Subcutaneous abdominal adipose tissue (tissue), 5 donors: ENCODE results near the gene NDUFB6.
A peak's percentile ranks its signal among the peaks of the same experiment; 100 is the strongest.
"Not testable (repeated sequence)": the region's sequence is repeated elsewhere in the genome, so short reads cannot be mapped to it uniquely, and the experiment has no call there.

ENCODE experiments used
- H3K27ac ChIP-seq: one replicate; pipeline ENCODE4 v1.7.0; 2013; ENCODE audit warnings: low read depth, mild to moderate bottlenecking, inconsistent platforms, low read length, moderate library complexity
- H3K27me3 ChIP-seq, 5 donors: one replicate each; pipeline ENCODE4 v1.7.0; 2013; ENCODE audit warnings: low read length in 5 of 5, inconsistent platforms in 1 of 5; ENCODE audit not compliant: control insufficient read depth in 5 of 5, insufficient read depth in 4 of 5
- H3K36me3 ChIP-seq, 5 donors: one replicate each; pipeline ENCODE4 v1.7.0; 2013; ENCODE audit warnings: low read length in 5 of 5; ENCODE audit not compliant: control insufficient read depth in 5 of 5, insufficient read depth in 5 of 5
- H3K4me1 ChIP-seq, 5 donors: one replicate each; pipeline ENCODE4 v1.7.0; 2013; ENCODE audit warnings: low read length in 5 of 5, mild to moderate bottlenecking in 3 of 5, moderate library complexity in 1 of 5; ENCODE audit not compliant: control insufficient read depth in 5 of 5, insufficient read depth in 5 of 5
- H3K4me3 ChIP-seq, 5 donors: one replicate each; pipeline ENCODE4 v1.7.0; 2013; ENCODE audit warnings: low read length in 5 of 5, low read depth in 1 of 5
- H3K9ac ChIP-seq, 5 donors: one replicate each; pipeline ENCODE4 v1.7.0; 2013; ENCODE audit warnings: low read length in 5 of 5, mild to moderate bottlenecking in 4 of 5, moderate library complexity in 3 of 5
- H3K9me3 ChIP-seq, 5 donors: one replicate each; pipeline ENCODE4 v1.7.0; 2013; ENCODE audit warnings: low read length in 5 of 5; ENCODE audit not compliant: control insufficient read depth in 5 of 5
- donor health status: healthy.
- donor health status: healthy.
- donor health status: healthy.
- donor health status: healthy.
- donor health status: healthy.

The NDUFB6 gene

DNA sequence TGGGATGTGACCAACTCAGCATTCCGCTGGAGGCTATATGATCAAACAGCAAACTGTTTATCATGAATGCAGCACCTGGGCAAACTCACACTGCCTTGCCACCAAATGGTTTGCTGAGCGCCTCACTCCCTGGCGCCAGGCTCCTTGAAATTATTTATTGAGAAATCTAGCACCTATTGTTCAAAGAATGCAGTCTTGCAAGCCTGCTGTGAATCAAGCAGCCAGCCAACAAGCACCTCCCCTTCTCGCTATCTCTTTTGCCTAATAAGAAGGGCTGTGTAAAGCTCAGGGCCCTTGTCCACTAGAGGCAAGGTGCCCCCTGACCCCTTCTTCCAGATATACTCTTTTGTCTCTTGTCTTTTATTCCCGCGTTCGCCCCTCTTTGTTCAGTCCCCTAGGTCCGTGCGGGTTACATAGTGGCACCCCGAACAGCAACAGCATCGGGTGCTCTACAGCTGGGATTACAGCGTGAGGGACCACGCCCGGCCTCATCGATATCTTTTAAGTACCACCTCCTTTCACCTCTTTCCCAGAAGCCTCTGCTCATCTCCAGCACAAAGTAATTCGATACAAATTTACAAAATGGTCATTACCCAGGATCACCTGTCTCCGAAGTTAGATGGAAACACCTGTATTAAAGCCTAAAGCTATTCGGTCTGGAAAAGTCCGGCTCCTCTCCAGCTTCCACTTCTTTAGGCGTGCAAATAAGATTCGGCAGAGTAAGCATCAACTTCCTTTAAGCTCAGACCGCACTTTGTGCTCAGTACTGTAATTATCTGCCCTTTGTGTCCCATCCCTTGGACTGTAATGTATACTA lies 47.9 kb downstream of the NDUFB6 start:
- Histone ChIP-seq H3K4me3 (peak overlapping the region; percentile 84 to 97 (median 92)), H3K9me3 (no peaks in the 10 kb centered on the region), H3K27me3 (no peaks in the 10 kb centered on the region), H3K9ac (peak overlapping the region; percentile 38 to 90 (median 88)), H3K27ac (peak overlapping the region; percentile 88), H3K36me3 (no peaks in the 10 kb centered on the region), H3K4me1 (peaks cover 0 to 35% (median 20%) of the 10 kb centered on the region in 5 donors)

DNA sequence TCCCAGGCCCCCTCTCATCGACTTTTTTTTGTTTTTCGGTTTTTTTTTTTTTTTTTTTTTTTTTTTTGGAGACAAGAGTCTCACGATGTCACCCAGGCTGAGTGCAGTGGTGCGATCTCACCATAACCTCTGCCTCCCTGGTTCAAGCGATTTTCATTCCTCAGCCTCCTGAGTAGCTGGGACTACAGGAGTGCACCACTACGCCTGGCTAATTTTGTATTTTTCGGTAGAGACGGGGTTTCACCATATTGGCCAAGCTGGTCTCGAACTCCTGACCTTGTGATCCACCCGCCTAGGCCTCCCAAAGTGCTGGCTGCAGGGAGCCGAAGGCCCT lies 48.4 kb downstream of the NDUFB6 start:
- not testable (repeated sequence) for H3K36me3 ChIP-seq, H3K27ac ChIP-seq, H3K9me3 ChIP-seq, H3K9ac ChIP-seq, H3K27me3 ChIP-seq
- Histone ChIP-seq H3K4me3 (peak overlapping the region; percentile 84 to 97 (median 92)), H3K4me1 (peaks cover 0 to 35% (median 20%) of the 10 kb centered on the region in 5 donors)

GRCh38 chr9:32523910-32524309 lies 49.0 kb downstream of the NDUFB6 start:
- Histone ChIP-seq H3K9me3 (no peaks in the 10 kb centered on the region), H3K4me1 (peaks cover 0 to 35% (median 20%) of the 10 kb centered on the region in 5 donors), H3K4me3 (no peak overlapping the region), H3K36me3 (no peaks in the 10 kb centered on the region), H3K27me3 (no peaks in the 10 kb centered on the region), H3K27ac (no peak overlapping the region), H3K9ac (no peak overlapping the region)

DNA sequence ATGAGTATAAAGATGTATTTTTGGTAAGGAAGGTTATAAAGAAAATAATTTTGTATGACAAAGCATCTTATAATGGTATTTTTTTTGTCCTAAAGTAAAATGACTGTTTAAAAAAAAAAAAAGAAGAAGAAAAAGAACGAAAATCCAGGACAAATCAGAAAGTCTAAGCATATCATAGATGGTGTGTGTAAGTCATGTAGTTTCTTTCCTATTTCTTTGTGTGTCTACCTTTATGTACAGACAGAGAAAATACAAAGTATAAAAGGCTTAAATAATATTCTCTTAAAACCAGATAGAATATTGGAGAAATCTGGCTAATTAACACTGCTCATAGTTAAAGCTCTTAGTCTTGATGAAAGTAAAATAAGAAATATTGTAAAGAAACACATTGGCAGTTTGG lies 54.7 kb downstream of the NDUFB6 start:
- peaks cover 0 to 5% (median 0%) of the 10 kb centered on the region in 5 donors for H3K9me3 ChIP-seq
- H3K36me3 ChIP-seq = no peaks in the 10 kb centered on the region
- H3K4me3 ChIP-seq = no peak overlapping the region
- no peak overlapping the region for H3K27ac ChIP-seq
- H3K27me3 ChIP-seq = no peaks in the 10 kb centered on the region
- no peak overlapping the region for H3K9ac ChIP-seq
- H3K4me1 ChIP-seq = peaks cover 0 to 2% (median 0%) of the 10 kb centered on the region in 5 donors

DNA sequence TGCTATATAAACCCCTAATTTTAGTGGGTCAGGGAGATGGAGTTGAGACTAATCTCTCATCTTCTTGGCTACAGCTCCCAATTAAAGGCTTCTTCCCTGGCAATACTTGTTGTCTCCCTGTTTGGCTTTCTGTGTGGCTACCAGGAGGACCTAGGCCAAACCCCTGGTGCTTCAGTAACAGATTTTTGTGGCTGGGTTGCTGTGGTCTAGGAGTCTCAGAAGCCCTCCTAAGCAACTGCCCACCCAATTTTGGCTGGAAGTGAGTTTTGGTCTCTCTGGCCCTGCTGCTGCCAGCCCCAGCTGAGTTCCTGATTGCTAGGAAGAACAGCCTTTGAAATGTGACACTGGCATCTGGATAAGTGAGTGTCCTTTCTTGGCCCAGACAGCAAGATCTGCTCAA lies 56.7 kb downstream of the NDUFB6 start:
- Histone ChIP-seq H3K36me3 (no peaks in the 10 kb centered on the region), H3K4me3 (no peak overlapping the region), H3K4me1 (no peaks in the 10 kb centered on the region), H3K9ac (no peak overlapping the region), H3K27me3 (no peaks in the 10 kb centered on the region), H3K9me3 (peaks cover 0 to 5% (median 0%) of the 10 kb centered on the region in 5 donors), H3K27ac (no peak overlapping the region)

DNA sequence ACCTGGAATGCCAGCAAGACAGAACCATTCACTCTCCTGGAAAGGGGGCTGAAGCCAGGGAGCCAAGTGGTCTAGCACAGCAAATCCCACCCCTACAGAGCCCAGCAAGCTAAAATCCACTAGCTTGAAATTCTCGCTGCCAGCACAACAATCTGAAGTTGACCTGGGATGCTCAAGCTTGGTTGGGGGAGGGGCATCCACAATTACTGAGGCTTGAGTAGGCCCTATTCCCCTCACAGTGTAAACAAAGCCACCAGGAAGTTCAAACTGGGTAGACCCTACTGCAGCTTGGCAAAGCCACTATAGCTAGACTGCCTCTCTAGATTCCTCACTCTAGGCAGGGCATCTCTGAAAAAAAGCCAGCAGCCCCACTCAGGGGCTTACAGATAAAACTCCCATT lies 64.2 kb downstream of the NDUFB6 start:
- Histone ChIP-seq H3K4me1 (no peaks in the 10 kb centered on the region), H3K4me3 (no peak overlapping the region), H3K27ac (no peak overlapping the region), H3K9me3 (no peaks in the 10 kb centered on the region), H3K27me3 (no peaks in the 10 kb centered on the region), H3K36me3 (peaks cover 0 to 3% (median 0%) of the 10 kb centered on the region in 5 donors), H3K9ac (no peak overlapping the region)

GRCh38 chr9:32503008-32503407 lies 70.0 kb downstream of the NDUFB6 start:
- Histone ChIP-seq H3K9me3 (peaks cover 0 to 6% (median 0%) of the 10 kb centered on the region in 5 donors), H3K36me3 (peaks cover 0 to 21% (median 11%) of the 10 kb centered on the region in 5 donors), H3K4me3 (no peak overlapping the region), H3K27ac (no peak overlapping the region), H3K27me3 (no peaks in the 10 kb centered on the region), H3K4me1 (no peaks in the 10 kb centered on the region), H3K9ac (no peak overlapping the region)
